Lower lobe of right lung (tissue), 2 donors: ENCODE measurements around the gene PDE5A. TPM values are rescaled to one million over a fixed set of nuclear protein-coding genes. Genes with fewer than 3 reads are reported as not detected.
A peak's percentile ranks its signal among the peaks of the same experiment; 100 is the strongest.
"Not testable (repeated sequence)": the region's sequence is repeated elsewhere in the genome, so short reads cannot be mapped to it uniquely, and the experiment has no call there.

ENCODE experiments used
- ATAC-seq, 2 donors: fragments of 200-7000 bp; cut with Tn5 transposase; one replicate each; pipeline ENCODE4 v1.9.1; 2020 to 2022; ENCODE audit warnings: mild to moderate bottlenecking in 2 of 2, moderate library complexity in 2 of 2
- DNase-seq: peaks from one replicate; pipeline ENCODE4 v3.0.0-alpha.2; 2020
- H3K27ac ChIP-seq: fragments of 200-600 bp; one replicate; pipeline ENCODE4 v1.8.0; 2022
- H3K27me3 ChIP-seq: fragments of 200-600 bp; one replicate; pipeline ENCODE4 v1.8.0; 2022; ENCODE audit warnings: low read depth
- H3K36me3 ChIP-seq: fragments of 200-600 bp; one replicate; pipeline ENCODE4 v1.8.0; 2022; ENCODE audit warnings: mild to moderate bottlenecking
- H3K4me1 ChIP-seq: fragments of 200-600 bp; one replicate; pipeline ENCODE4 v1.8.0; 2022
- H3K4me3 ChIP-seq: fragments of 200-600 bp; one replicate; pipeline ENCODE4 v1.8.0; 2022; ENCODE audit warnings: mild to moderate bottlenecking
- H3K9me3 ChIP-seq: fragments of 200-600 bp; one replicate; pipeline ENCODE4 v1.8.0; 2022
- CTCF ChIP-seq: fragments of 200-600 bp; IDR thresholded peaks from one replicate; pipeline ENCODE4 v1.8.0; 2022; ENCODE audit warnings: antibody characterized with exemption, mild to moderate bottlenecking
- intact Hi-C: fragments of 100-400 bp; cut with DNase I; formaldehyde crosslinking; loops from one replicate; pipeline ENCODE4 v1.11.0; 2022
- total RNA-seq: library from RNA; stranded (reverse); fragmentation: NEBNext Ultra II Directional; extraction: Animal tissue kit (Norgen Biotek cat#: 25700); gene quantifications from one replicate; pipeline ENCODE4 v1.2.1, GENCODE V29; 2021
- donor health status: DM: no; HTN: yes; CAD: no; lungs with severe emphysema.

Gene PDE5A
- total RNA-seq, 1 donor from 2014 or later: 39.8 TPM

- ATAC-seq: no peak
- no peaks in the 10 kb centered on the region for H3K27me3 ChIP-seq
- H3K9me3 ChIP-seq: no peaks in the 10 kb centered on the region
- peaks cover 47% of the 10 kb centered on the region for H3K36me3 ChIP-seq
- H3K4me1 ChIP-seq: no peaks in the 10 kb centered on the region
- no peak for DNase-seq
- no peak for TF ChIP-seq CTCF
- no peak overlapping the region for H3K27ac ChIP-seq
- H3K4me3 ChIP-seq: no peak overlapping the region
- intact Hi-C loops: no loop called here
These were observed 148.8 kb downstream of the PDE5A start for GRCh38 chr4:119479835-119480234.

- no peak for TF ChIP-seq CTCF
- no peak for ATAC-seq
- Histone ChIP-seq H3K4me3 (no peak overlapping the region), H3K9me3 (no peaks in the 10 kb centered on the region), H3K27ac (no peak overlapping the region), H3K27me3 (no peaks in the 10 kb centered on the region), H3K36me3 (peaks cover 50% of the 10 kb centered on the region), H3K4me1 (no peaks in the 10 kb centered on the region)
- DNase-seq: no peak
- intact Hi-C loops: no loop called here
These were observed 149.3 kb downstream of the PDE5A start for GRCh38 chr4:119479180-119479808.

GRCh38 chr4:119478446-119479179 is 150.0 kb downstream of the PDE5A start:
- Histone ChIP-seq H3K27me3 (no peaks in the 10 kb centered on the region), H3K4me1 (no peaks in the 10 kb centered on the region), H3K4me3 (no peak overlapping the region), H3K27ac (no peak overlapping the region), H3K9me3 (no peaks in the 10 kb centered on the region), H3K36me3 (peaks cover 55% of the 10 kb centered on the region)
- TF ChIP-seq CTCF: no peak
- intact Hi-C loops: no loop called here
- ATAC-seq (peak in 1 of 2 donors; percentile 48), DNase-seq (no peak)

- Histone ChIP-seq H3K27me3 (no peaks in the 10 kb centered on the region), H3K36me3 (peaks cover 61% of the 10 kb centered on the region), H3K4me3 (no peak overlapping the region), H3K4me1 (no peaks in the 10 kb centered on the region), H3K9me3 (no peaks in the 10 kb centered on the region), H3K27ac (no peak overlapping the region)
- TF ChIP-seq CTCF: no peak
- intact Hi-C loops: no loop called here
- DNase-seq (no peak), ATAC-seq (no peak)
These were observed 151.1 kb downstream of the PDE5A start for GRCh38 chr4:119477412-119478053.

- no peaks in the 10 kb centered on the region for H3K27me3 ChIP-seq
- ATAC-seq: no peak
- no peak for DNase-seq
- intact Hi-C loops: no loop called here
- H3K9me3 ChIP-seq: no peaks in the 10 kb centered on the region
- no peak overlapping the region for H3K27ac ChIP-seq
- TF ChIP-seq CTCF: no peak
- H3K36me3 ChIP-seq: peaks cover 60% of the 10 kb centered on the region
- H3K4me3 ChIP-seq: no peak overlapping the region
- no peaks in the 10 kb centered on the region for H3K4me1 ChIP-seq
These were observed 157.3 kb downstream of the PDE5A start for GRCh38 chr4:119471259-119471658.

- ATAC-seq, intact Hi-C loops, DNase-seq, H3K9me3 ChIP-seq, H3K27ac ChIP-seq, H3K4me3 ChIP-seq, H3K27me3 ChIP-seq, H3K4me1 ChIP-seq: not testable (repeated sequence)
- peaks cover 60% of the 10 kb centered on the region for H3K36me3 ChIP-seq
These were observed 157.9 kb downstream of the PDE5A start for GRCh38 chr4:119470737-119471063.

- H3K9me3 ChIP-seq, H3K4me1 ChIP-seq, H3K27ac ChIP-seq, H3K4me3 ChIP-seq, DNase-seq, intact Hi-C loops, ATAC-seq, H3K27me3 ChIP-seq: not testable (repeated sequence)
- H3K36me3 ChIP-seq: peaks cover 59% of the 10 kb centered on the region
These were observed 158.4 kb downstream of the PDE5A start for GRCh38 chr4:119470021-119470736.

GRCh38 chr4:119469039-119469438 is 159.6 kb downstream of the PDE5A start:
- H3K27me3 ChIP-seq, H3K27ac ChIP-seq, H3K4me3 ChIP-seq, DNase-seq, H3K9me3 ChIP-seq, ATAC-seq, H3K4me1 ChIP-seq, intact Hi-C loops: not testable (repeated sequence)
- H3K36me3 ChIP-seq: peaks cover 63% of the 10 kb centered on the region
